Nephron progenitor cell (in vitro differentiated cells): ENCODE data around the gene FNDC11.

Source experiments
- DNase-seq: peaks from one replicate; pipeline ENCODE4 v3.0.0; 2021
- H3K27ac Mint-ChIP-seq: 2 replicates; pipeline ENCODE4 v1.8.0; 2021; ENCODE audit warnings: mild to moderate bottlenecking, moderate library complexity, mixed read lengths
- H3K27me3 Mint-ChIP-seq: 2 replicates; pipeline ENCODE4 v1.8.0; 2021; ENCODE audit warnings: mild to moderate bottlenecking, low read depth, mixed read lengths; ENCODE audit not compliant: poor library complexity
- H3K36me3 Mint-ChIP-seq: 2 replicates; pipeline ENCODE4 v1.8.0; 2021; ENCODE audit warnings: low read depth, mixed read lengths
- H3K4me1 Mint-ChIP-seq: 2 replicates; pipeline ENCODE4 v1.8.0; 2021; ENCODE audit warnings: mixed read lengths
- H3K4me3 Mint-ChIP-seq: 2 replicates; pipeline ENCODE4 v1.8.0; 2021; ENCODE audit warnings: mild to moderate bottlenecking, moderate library complexity, mixed read lengths
- H3K9me3 Mint-ChIP-seq: 2 replicates; pipeline ENCODE4 v1.8.0; 2021; ENCODE audit warnings: mild to moderate bottlenecking, moderate library complexity, mixed read lengths
- TF ChIP-seq, protein P1 (sequence below): fragments of 200-600 bp; sonication (generic); IDR thresholded peaks from 2 replicates; pipeline ENCODE4 v1.5.0; 2021; ENCODE audit warnings: antibody characterized with exemption

The FNDC11 gene

DNA sequence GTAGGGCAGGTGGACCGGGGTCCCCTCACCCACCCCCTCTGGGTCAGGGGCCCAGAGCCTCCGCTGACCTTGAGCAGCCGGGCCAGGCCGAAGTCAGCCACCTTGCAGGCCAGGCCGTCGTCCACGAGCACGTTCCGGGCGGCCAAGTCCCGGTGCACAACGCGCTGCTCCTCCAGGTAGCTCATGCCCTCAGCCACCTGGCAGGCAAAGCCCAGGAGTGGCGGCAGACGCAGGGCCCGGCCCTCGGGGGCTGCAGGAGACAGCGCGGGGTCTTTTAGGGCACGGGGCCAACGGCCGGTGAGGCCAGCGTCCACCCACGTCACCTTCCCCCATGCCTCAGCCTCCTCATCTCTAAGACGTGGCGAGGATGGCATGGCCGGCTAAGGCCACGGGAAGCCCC is 12.6 kb upstream of the FNDC11 start:
- Mint-ChIP-seq H3K36me3 (no peaks in the 10 kb centered on the region), H3K27me3 (peaks cover 18% of the 10 kb centered on the region), H3K4me3 (no peak overlapping the region), H3K9me3 (no peaks in the 10 kb centered on the region), H3K4me1 (peaks cover 2% of the 10 kb centered on the region), H3K27ac (no peak overlapping the region)
- no peak for DNase-seq
- TF ChIP-seq, protein P1, sequence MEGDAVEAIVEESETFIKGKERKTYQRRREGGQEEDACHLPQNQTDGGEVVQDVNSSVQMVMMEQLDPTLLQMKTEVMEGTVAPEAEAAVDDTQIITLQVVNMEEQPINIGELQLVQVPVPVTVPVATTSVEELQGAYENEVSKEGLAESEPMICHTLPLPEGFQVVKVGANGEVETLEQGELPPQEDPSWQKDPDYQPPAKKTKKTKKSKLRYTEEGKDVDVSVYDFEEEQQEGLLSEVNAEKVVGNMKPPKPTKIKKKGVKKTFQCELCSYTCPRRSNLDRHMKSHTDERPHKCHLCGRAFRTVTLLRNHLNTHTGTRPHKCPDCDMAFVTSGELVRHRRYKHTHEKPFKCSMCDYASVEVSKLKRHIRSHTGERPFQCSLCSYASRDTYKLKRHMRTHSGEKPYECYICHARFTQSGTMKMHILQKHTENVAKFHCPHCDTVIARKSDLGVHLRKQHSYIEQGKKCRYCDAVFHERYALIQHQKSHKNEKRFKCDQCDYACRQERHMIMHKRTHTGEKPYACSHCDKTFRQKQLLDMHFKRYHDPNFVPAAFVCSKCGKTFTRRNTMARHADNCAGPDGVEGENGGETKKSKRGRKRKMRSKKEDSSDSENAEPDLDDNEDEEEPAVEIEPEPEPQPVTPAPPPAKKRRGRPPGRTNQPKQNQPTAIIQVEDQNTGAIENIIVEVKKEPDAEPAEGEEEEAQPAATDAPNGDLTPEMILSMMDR: no peak

DNA sequence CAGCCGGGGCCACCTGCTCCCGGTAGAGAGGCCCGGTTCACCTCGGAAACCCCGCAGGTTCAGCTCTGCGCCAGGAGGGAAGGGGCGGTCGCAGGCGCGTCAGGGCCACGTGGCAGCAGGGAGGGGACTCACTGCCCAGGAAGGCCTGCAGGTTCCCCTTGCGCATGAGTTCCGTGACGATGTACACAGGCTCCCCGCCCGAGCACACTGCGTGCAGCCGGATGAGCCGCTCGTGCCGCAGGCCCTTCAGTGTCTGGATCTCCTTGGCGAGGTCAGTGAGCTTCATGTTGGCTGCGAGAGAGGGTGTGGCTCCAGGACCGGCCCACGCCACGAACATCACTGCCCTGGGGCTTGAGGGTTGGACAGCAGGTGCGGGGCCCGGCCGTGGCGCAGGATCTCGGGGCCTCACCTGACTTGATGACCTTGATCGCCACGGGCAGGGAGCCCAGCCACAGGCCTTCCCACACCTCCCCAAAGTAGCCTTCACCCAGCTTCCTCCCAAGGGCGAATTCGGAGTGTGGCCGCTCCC is 11.9 kb upstream of the FNDC11 start:
- TF ChIP-seq, protein P1: no peak
- DNase-seq: no peak
- Mint-ChIP-seq H3K4me3 (no peak overlapping the region), H3K9me3 (no peaks in the 10 kb centered on the region), H3K4me1 (no peaks in the 10 kb centered on the region), H3K27me3 (peaks cover 19% of the 10 kb centered on the region), H3K36me3 (no peaks in the 10 kb centered on the region), H3K27ac (no peak overlapping the region)

GRCh38 chr20:63542696-63543095 is 11.3 kb upstream of the FNDC11 start:
- no peak for DNase-seq
- Mint-ChIP-seq H3K4me3 (no peak overlapping the region), H3K4me1 (no peaks in the 10 kb centered on the region), H3K27me3 (peaks cover 19% of the 10 kb centered on the region), H3K27ac (no peak overlapping the region), H3K36me3 (no peaks in the 10 kb centered on the region), H3K9me3 (no peaks in the 10 kb centered on the region)
- TF ChIP-seq, protein P1: no peak

DNA sequence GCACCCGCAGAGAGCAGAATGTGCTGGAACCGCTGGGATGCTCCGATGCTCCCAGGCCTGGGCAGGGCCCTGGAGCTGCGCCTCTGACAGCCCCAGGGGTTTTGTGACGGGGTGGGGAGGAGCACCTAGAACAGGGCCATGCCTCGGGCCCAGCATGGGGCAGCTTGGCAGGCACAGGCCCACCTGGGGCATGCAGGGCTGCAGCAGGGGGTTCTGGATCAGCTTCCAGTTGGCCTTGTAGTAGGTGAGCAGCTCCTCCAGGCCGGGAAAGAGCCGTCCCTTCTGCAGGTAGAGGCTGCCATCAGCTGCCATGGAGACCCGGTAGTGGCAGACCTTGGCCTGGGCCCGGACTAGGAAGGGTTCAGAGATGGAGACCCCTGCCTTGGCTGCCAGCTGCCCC is 10.8 kb upstream of the FNDC11 start:
- Mint-ChIP-seq H3K27me3 (peaks cover 19% of the 10 kb centered on the region), H3K4me3 (no peak overlapping the region), H3K4me1 (no peaks in the 10 kb centered on the region), H3K36me3 (no peaks in the 10 kb centered on the region), H3K9me3 (no peaks in the 10 kb centered on the region), H3K27ac (no peak overlapping the region)
- DNase-seq: no peak
- TF ChIP-seq, protein P1: no peak

DNA sequence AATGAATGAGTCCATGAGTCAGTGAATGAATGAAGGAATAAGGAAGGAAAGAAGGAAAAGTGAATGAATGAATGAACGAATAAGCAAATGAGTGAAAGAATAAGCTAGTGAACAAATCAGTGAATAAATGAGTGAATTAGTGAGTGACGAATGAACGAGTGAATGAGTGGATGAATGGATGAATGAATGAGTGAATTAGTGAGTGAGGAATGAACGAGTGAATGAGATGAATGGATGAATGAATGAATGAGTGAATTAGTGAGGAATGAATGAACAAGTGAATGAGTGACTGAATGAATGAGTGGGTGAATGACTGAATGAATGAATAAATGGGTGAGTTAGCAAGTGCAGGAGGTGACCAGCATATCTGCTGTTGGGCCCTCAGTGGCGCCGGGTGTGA is 10.2 kb upstream of the FNDC11 start:
- no peak overlapping the region for H3K27ac Mint-ChIP-seq
- H3K4me3 Mint-ChIP-seq: no peak overlapping the region
- TF ChIP-seq, protein P1: no peak
- no peak for DNase-seq
- peaks cover 22% of the 10 kb centered on the region for H3K27me3 Mint-ChIP-seq
- no peaks in the 10 kb centered on the region for H3K9me3 Mint-ChIP-seq
- no peaks in the 10 kb centered on the region for H3K36me3 Mint-ChIP-seq
- H3K4me1 Mint-ChIP-seq: no peaks in the 10 kb centered on the region

DNA sequence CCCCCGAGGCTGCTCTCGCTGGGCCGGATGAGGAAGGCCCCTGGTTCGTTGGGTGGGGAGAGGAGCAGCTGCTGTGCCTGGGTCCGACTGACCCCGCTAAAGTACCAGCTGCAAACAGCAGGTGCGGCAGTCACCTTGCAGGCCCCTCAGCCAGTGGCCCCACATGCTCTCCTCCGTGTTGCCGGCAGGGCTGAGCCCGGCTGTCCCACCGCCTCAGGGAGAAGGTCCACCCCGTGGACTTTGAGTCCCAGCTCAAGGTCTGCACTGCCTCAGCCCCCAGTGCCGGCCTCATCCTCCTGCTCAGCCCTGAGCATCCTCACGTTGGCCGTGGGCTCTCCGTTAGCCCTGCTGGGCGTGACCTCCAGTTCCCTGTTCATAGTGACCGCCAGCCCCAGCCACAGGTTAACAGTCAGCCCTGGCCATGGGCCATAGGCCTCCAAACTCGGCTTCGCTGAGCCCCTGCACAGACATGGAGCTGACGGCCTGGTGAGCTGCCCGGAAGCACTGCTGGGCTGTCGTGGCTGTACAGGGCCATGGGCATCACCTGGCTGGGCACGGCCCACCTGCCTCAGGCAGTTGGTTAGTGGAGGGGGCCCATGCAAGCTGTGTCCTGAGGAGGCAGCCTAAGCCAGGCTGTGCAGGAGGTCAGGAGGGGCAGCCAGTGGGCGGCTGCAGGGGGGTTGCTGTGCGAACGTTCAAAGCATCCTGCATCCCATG is 9.6 kb upstream of the FNDC11 start:
- no peaks in the 10 kb centered on the region for H3K4me1 Mint-ChIP-seq
- TF ChIP-seq, protein P1: no peak
- H3K27me3 Mint-ChIP-seq: peaks cover 26% of the 10 kb centered on the region
- H3K4me3 Mint-ChIP-seq: no peak overlapping the region
- H3K36me3 Mint-ChIP-seq: no peaks in the 10 kb centered on the region
- no peak overlapping the region for H3K27ac Mint-ChIP-seq
- no peak for DNase-seq
- H3K9me3 Mint-ChIP-seq: no peaks in the 10 kb centered on the region
